Activated CD8-positive, alpha-beta memory T cell treated with anti-CD3 and anti-CD28 coated beads for 4 hours (primary cell): ENCODE results near the gene B3GNT5.
"Not testable (repeated sequence)": the region's sequence is repeated elsewhere in the genome, so short reads cannot be mapped to it uniquely, and the experiment has no call there.

ENCODE experiments used
- DNase-seq, 2 donors: peaks; one replicate each; pipeline ENCODE4 v3.0.0-alpha.2; 2020; ENCODE audit warnings: low read depth in 2 of 2

Gene B3GNT5

GRCh38 chr3:183230251-183230650, 22.8 kb upstream of the B3GNT5 start:
- not testable (repeated sequence) for DNase-seq

DNA sequence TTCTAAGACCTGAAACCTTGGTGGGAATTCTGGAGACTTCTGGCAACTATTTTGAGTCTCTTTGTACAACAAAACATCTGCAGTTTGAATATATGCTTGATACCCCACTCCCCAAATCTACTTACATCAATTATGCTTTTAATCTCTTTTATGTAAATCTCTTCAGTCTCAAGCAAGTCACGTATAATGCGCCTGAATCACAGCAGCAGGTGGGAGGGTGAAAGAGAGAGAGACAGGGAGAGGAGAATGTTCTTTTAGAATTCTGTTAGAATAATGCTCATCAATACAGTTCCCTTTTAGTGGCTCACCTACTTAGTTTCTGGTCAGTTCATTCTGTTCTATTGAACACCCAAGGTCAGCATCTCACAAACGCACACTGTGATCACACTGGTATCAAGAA, 22.2 kb upstream of the B3GNT5 start:
- DNase-seq = no peak

- no peak for DNase-seq
Measured at GRCh38 chr3:183233966-183234365, 19.1 kb upstream of the B3GNT5 start.

DNA sequence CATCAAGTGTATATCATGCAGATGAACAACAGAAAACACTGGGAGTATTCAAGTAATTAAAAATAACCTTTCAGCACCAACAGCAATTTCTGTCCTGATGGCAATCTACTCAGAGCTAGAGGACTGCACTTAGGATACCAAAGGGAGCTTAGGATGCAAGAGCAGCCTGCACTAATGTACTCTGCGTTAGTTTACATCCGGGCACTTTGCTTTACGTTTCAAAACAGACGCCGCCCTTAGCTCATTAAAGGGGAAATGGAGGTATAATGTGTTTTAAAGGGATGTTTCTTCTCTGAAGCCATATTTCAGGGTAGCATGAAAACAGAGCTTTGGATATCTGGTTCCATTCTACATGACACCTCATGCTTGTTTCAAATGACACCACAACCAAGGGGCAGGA, 14.0 kb upstream of the B3GNT5 start:
- no peak for DNase-seq

- DNase-seq = no peak
Measured at GRCh38 chr3:183242431-183242830, 10.6 kb upstream of the B3GNT5 start.

DNA sequence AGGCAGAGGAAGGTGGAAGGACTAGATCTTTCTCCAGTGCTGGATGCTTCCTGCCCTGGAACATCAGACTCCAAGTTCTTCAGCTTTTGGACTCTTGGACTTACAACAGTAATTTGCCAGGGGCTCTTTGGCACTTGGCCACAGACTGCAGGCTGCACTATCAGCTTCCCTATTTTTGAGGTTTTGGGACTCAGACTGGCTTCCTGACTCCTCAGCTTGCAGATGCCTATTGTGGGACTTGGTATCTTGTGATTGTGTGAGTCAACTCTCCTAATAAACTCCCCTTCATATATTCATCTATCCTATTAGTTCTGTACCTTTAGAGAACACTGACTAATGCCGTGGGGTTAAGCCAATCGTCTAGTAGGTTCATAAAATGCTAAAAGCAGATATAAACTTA, 8.8 kb upstream of the B3GNT5 start:
- DNase-seq = no peak

DNA sequence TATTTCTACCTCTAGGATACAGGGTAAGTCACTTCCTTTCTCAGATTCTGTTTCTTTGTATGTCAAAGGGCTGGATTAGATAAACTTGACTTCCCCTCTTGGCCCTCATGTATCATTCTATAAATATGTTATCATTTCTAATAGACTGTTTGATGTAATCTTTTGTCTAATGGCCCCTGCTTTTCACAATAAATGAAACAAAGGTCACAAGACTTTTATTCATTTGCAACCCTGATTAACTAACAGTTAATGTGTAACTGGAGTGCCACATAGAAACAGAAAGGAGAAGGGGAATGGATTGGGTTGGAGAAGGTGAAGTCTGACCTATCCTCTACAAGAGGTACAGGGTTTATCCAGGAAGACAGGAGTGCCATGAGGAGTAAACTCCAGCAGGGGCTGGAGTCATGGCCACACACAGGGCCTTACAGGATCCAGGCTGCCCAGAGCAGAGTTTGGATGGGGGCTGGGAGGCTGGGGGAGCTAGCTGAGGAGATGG, 8.0 kb upstream of the B3GNT5 start:
- DNase-seq = no peak

- DNase-seq = no peak
Measured at GRCh38 chr3:183247011-183247589, 6.0 kb upstream of the B3GNT5 start.

DNA sequence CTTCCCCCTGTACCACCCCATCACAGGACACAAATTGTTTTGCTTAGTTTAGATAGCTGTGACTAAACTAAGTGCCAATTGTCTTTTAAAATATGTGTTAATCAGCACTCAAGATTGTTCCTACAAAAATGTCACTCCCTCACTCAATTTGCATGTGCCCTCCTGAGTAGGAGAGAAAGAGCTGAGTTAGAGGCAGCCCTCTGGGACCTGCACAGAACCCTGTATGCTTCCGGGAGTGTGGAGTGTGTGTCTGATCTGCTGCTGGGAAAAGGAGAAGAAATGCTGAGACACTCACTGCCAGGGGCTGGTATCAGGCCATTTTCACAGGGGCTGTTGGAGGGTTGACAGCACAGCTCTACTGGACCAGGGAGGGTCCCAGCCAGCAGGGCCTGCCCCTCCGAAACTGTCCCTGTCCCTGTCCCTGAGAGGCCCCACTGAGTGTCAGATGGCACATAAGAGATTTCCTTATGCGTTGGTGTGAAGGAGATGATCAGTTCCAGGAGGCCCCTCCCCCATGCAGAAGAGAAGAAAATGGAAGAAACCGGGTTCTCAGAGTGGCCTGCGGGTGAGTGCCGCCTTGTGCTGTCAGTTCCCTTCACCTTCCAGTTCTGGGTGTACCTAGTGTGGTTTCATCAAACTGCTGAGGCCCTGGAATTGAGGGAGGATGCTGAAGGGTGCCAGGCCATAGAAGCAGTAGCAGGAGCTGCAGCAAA, 3.9 kb upstream of the B3GNT5 start:
- DNase-seq = no peak

- DNase-seq = no peak
Measured at GRCh38 chr3:183252118-183252782, 803 bp upstream of the B3GNT5 start.

DNA sequence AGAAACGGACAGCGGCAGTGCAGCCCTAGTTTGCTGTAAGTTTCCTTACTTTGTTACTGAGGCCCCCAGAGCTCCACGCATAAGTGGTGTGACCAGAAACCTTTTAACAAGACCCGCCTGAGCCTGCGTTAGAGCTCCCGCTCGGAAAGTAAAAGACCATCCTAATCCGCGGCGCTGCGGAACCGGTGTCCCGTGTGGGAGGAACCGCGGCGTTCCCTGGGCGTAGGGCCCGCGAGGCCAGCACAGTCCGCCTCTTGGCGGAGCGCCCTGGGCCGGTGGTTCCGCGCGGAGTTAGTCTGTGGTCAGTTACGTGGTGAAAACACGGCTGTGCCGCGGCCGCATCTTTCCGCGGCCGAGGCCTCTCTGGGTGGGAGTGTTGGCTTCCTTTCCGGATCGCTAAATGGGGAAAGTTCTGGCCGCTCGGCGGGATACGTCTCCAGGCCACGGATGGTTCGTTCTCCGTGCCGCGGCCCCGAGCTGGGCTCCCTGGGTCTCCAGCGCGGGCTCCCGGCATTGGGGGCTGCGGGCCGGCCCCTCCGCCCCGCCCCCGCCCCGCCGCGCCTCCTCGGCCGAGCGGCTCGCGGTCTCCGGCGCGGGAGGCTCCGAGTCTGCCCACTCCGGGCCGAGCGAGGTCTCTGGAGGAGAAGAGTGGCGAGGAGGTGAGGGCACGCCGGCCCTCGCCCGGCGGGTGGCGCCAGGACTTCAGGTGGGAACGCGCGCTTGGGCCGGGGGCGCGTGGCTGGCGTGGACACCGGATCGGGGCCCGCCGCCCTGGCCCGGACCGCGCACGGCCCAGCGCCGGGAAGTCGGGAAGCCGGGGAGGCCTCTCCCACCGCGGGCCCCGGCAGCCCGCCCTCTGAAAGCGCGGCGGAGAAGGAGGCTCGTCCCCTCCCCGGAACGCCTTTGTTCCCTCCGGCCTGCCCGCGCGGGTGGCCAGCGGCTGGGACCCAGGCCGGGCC, 754 bp downstream of the B3GNT5 start:
- DNase-seq = no peak

- DNase-seq = no peak
Measured at GRCh38 chr3:183254487-183255347, 1.7 kb downstream of the B3GNT5 start.

GRCh38 chr3:183255348-183255730, 2.3 kb downstream of the B3GNT5 start:
- no peak for DNase-seq

DNA sequence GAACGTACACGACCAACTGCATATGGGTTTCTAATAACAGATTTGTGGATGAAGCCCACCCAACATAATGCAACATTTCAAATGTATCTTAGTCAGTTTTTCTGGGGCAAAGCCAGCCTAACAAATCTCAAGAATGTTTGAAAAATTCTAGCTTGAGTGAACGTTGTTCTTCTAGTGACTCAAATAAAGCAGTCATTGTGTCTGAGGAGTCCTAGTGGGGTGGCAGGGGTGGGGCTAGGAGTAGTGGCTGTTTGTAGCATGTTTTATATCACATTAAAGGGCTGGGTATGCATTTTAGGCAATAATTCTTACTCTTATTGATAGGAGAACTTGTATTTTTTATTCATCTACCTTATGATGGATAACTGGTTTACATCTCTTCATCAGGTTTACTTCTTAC, 6.0 kb downstream of the B3GNT5 start:
- DNase-seq = no peak

DNA sequence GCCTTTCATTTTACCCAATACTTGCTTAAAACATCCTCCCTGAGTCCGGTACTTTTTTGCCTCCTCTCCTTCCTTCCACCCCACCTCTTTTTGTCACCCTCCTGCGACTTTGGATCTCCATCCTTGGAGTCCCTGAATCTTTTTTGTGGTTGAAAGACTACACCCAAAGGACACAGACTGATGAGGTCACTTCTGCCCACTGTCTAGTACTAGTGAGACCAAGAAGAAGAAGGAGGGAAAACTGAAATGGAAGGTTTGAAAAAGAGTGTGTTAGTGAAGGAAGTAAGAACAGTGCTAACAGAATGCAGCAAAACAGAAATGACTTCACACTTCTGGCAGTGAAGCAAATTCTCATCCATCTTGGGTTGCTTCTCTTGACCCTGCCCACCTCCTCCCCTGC, 6.6 kb downstream of the B3GNT5 start:
- no peak for DNase-seq

DNA sequence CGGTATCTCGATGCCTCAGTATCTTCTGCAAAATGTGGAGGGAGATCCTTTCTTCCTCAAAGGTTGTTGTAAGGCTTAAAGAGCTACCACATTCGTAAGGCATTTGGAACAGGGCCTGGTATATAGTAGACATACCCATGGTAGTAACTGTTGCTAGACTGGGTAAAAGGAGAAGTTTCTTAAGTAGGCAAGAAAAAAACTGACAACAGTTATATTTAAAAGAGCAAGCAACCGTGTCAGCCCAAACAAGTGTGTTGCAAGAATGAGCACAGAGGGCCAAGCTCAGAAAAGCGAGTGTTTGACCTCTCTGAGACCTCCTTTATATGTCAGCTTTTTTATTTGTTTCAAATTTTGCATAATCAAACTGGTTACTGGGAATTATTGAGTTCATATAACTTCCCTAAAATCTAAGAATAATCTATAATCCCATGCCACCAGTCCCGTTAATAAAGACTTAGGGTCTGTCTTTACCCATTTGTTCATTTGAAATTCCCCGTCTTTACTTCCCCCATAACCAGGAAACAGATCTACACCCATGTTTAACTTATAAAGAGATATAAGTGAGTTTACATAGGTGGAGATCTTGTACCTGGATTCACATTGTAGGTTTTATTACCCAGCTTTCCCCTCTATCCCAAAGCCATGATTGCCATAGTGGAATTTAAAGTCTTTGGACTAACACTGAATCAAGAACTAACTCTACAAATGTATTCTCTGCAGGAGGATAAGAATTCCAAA, 7.3 kb downstream of the B3GNT5 start:
- DNase-seq = no peak

DNA sequence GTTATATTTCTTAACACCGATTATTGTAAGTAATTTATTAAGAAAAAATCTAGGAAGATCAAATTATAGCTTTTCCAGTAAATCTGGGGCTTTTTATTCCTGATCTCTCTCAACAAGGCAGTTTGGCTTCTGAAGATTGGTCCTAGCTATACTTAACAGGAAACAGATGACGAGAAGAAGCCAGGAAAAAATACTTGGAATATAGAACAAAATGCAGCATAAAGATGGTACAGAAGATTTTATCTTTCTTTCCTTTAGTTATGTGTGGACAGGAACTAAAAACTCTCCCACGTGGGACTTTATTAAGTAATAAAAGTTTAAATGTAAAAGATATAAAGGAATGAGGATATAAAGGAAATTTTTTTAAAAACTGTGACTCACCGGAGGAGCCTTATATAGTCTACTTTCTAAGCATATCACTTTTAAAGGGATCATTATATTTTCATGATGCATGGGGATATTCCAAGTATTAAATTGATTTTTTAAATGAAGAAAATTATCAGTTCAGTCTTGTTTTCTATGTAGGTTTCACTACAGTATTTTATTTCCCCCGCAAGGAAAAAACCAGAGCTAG, 8.2 kb downstream of the B3GNT5 start:
- DNase-seq = no peak

DNA sequence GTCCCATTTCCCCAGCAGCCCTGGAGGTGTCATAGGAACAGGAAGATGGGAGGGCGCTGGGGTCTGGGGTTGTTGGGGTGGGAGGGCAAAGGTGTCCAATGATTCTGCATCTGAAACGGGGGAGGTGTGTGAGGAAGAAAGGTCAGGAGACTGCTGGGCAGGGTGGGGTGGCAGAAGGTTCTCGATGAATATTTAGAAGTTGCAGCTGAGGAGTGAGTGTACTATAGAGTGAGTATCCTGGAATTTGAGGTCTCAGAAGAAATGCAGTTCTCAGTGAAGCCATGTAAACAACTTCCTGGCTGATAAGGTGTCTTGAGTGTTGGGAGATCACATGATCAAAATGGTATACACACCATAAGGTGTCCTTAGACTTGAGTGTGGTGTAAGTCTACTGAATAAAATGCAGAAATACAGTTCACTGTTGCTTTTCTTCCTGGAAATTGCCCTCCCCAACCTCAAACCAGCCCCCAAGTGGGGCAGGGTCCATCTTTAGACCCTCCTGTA, 9.9 kb downstream of the B3GNT5 start:
- DNase-seq = no peak

DNA sequence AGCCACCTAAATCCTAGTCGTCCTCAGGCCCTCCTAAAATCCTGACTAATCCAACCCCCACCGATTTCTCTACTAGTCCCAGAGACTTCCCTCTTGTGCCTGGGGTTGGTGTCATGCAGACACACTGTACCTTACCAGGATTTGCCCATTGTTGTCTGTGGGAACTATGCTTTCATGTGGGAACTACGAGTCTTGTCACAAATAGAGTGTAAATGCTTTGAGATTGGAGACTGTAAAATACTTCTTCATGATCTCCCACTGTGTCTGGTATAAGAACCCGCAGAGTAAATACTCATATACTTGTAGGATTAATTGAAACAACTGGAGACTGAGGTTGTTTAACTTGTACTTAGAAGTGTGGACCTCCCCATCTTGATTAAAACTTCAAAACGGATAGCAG, 11.2 kb downstream of the B3GNT5 start:
- DNase-seq = no peak

- no peak for DNase-seq
Measured at GRCh38 chr3:183265157-183265642, 12.1 kb downstream of the B3GNT5 start.
